ENCODE measurements around the gene KRTAP10-1. TPM values are rescaled to one million over a fixed set of nuclear protein-coding genes. Genes with fewer than 3 reads are reported as not detected.

KRTAP10-1 gene
- total and polyA plus RNA-seq, 9 donors = not detected

- intact Hi-C loops (cut with DNase I) = loop anchor here in 1 of 4 donors (10.0 kb wide), 1 partner anchor 196 kb away; no protein-coding TSS in a partner anchor
- no peak for DNase-seq
- 89 to 91% (median 90%) methylated on average over 17 of the region's 17 CpGs for WGBS, 3 donors
Observed at GRCh38 chr21:44529011-44529421, 11.0 kb downstream of the KRTAP10-1 start.

GRCh38 chr21:44528634-44528995 is 11.4 kb downstream of the KRTAP10-1 start:
- intact Hi-C loops (cut with DNase I) = loop anchor here in 1 of 4 donors (10.0 kb wide), 1 partner anchor 196 kb away; no protein-coding TSS in a partner anchor
- no peak overlapping the region for H3K4me3 ChIP-seq

More at GRCh38 chr21:44529011-44529421, 11.0 kb downstream of the KRTAP10-1 start:
- no peak overlapping the region for H3K27ac ChIP-seq
- no peak overlapping the region for H3K4me3 ChIP-seq
- H3K4me1 ChIP-seq (ENCODE audit: insufficient read depth) = no peaks in the 10 kb centered on the region
- no peaks in the 10 kb centered on the region for H3K36me3 ChIP-seq
- no peaks in the 10 kb centered on the region for H3K27me3 ChIP-seq
- H3K9me3 ChIP-seq = no peaks in the 10 kb centered on the region
- TF ChIP-seq CTCF (IDR thresholded peaks at IDR 0.05) (no peak), EP300 (IDR thresholded peaks at IDR 0.05) (no peak), POLR2A (IDR thresholded peaks at IDR 0.05) (no peak)

GRCh38 chr21:44527983-44528633 is 11.9 kb downstream of the KRTAP10-1 start:
- no peak for TF ChIP-seq EP300 (IDR thresholded peaks at IDR 0.05)
- TF ChIP-seq CTCF (IDR thresholded peaks at IDR 0.05) = no peak
- no peak for TF ChIP-seq POLR2A (IDR thresholded peaks at IDR 0.05)
- Histone ChIP-seq H3K27me3 (no peaks in the 10 kb centered on the region), H3K4me3 (no peak overlapping the region), H3K9me3 (no peaks in the 10 kb centered on the region), H3K27ac (no peak overlapping the region), H3K4me1 (ENCODE audit: insufficient read depth) (no peaks in the 10 kb centered on the region), H3K36me3 (no peaks in the 10 kb centered on the region)
- DNase-seq = peak in 1 of 5 donors; percentile 15
- intact Hi-C loops (cut with DNase I) = loop anchor here in 1 of 4 donors (10.0 kb wide), 1 partner anchor 197 kb away; no protein-coding TSS in a partner anchor
- WGBS, 3 donors = 84 to 86% (median 86%) methylated on average over 18 of the region's 18 CpGs

More at GRCh38 chr21:44528634-44528995, 11.4 kb downstream of the KRTAP10-1 start:
- H3K36me3 ChIP-seq = no peaks in the 10 kb centered on the region
- TF ChIP-seq CTCF (IDR thresholded peaks at IDR 0.05) (no peak), POLR2A (IDR thresholded peaks at IDR 0.05) (no peak), EP300 (IDR thresholded peaks at IDR 0.05) (no peak)
- no peaks in the 10 kb centered on the region for H3K27me3 ChIP-seq
- H3K27ac ChIP-seq = no peak overlapping the region
- H3K4me1 ChIP-seq (ENCODE audit: insufficient read depth) = no peaks in the 10 kb centered on the region
- 83 to 89% (median 86%) methylated on average over 10 of the region's 10 CpGs for WGBS, 3 donors
- H3K9me3 ChIP-seq = no peaks in the 10 kb centered on the region
- no peak for DNase-seq

GRCh38 chr21:44527156-44527982 is 12.6 kb downstream of the KRTAP10-1 start:
- Histone ChIP-seq H3K4me3 (no peak overlapping the region), H3K4me1 (ENCODE audit: insufficient read depth) (no peaks in the 10 kb centered on the region), H3K27me3 (no peaks in the 10 kb centered on the region), H3K9me3 (no peaks in the 10 kb centered on the region), H3K27ac (no peak overlapping the region), H3K36me3 (no peaks in the 10 kb centered on the region)
- no peak for DNase-seq
- intact Hi-C loops (cut with DNase I) = loop anchor here in 1 of 4 donors (10.0 kb wide), 1 partner anchor 197 kb away; no protein-coding TSS in a partner anchor
- WGBS, 3 donors = 86 to 92% (median 87%) methylated on average over 37 of the region's 37 CpGs
- no peak for TF ChIP-seq CTCF (IDR thresholded peaks at IDR 0.05)
- no peak for TF ChIP-seq EP300 (IDR thresholded peaks at IDR 0.05)
- TF ChIP-seq POLR2A (IDR thresholded peaks at IDR 0.05) = no peak

Measured in ovary (tissue), 9 donors.